HPDE6-E6E7 (cell line): ENCODE results near the gene SKIDA1.

Experiments
- DNase-seq: peaks from one replicate; pipeline ENCODE4 v3.0.0; 2011; ENCODE audit warnings: missing footprints; ENCODE audit errors: extremely low spot score

Gene SKIDA1

DNA sequence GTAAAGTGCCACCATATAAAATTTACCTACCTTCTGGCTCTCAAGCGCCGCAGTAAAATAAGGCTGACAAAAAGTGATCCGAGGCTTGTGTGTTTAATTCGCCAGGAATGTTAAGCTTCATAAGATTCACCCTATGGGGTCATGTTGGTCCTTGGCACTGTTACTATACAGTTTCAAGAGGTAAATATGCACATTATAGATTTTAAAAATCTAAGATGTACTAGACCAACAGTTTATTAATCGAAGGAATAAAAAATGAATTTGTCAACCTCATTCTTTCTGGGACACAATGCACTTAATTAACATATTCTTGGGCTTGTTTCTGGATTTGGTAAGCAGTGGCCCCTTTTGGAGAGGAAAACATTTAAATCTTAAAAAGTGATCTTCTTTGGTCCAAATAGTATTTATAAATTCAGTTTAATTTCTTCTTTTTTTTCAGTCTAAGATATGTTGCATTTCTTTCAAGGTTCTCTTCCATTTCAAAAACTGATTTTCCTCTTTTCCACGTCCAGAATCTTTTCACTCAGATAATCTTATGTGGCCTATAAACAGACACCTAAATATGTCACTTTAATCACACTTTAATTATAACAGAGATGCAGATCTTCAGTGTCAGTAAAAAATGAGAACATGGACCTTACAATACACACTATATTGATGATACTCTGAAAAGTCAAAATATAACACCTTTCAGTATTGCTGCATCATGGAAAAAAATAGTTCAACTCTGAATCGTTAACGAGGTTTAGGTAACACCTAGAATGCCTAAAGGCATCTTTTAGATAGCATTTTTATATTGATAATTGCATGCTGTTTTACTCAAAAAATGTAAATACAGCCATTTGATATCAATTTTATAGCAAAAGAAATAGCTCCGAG is 3.8 kb upstream of the SKIDA1 start:
- no peak for DNase-seq

GRCh38 chr10:21528236-21529031 is 3.0 kb upstream of the SKIDA1 start:
- no peak for DNase-seq

DNA sequence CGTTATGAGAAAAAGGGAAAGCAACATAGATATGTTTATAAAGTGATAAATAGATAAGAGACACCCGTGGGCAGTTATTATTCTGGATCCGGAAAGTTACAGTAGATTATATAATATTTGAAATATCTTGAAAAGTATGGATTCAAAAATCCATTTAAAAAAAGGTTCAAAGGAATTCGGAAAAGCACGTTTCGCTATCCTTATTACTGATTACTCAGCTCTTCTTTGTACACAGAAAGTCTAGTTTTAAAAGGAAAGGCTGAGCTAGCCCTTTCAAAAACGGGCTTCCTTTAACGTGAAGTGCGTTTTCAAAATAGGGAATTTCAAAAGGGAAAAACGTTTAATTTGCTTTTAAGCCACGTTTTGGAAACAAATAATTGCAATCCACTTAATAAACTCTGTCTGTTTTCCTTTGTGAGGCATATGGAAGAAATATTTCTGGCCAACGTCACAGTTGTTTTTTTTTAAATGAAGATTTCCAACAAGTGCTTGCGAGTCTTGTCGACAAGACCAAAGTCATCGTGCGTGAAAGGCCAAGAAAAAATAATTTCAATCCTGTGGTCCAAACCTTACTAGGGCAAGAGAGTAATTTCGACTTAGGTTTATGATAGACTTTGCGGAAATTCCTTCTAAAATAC is 2.2 kb upstream of the SKIDA1 start:
- no peak for DNase-seq

DNA sequence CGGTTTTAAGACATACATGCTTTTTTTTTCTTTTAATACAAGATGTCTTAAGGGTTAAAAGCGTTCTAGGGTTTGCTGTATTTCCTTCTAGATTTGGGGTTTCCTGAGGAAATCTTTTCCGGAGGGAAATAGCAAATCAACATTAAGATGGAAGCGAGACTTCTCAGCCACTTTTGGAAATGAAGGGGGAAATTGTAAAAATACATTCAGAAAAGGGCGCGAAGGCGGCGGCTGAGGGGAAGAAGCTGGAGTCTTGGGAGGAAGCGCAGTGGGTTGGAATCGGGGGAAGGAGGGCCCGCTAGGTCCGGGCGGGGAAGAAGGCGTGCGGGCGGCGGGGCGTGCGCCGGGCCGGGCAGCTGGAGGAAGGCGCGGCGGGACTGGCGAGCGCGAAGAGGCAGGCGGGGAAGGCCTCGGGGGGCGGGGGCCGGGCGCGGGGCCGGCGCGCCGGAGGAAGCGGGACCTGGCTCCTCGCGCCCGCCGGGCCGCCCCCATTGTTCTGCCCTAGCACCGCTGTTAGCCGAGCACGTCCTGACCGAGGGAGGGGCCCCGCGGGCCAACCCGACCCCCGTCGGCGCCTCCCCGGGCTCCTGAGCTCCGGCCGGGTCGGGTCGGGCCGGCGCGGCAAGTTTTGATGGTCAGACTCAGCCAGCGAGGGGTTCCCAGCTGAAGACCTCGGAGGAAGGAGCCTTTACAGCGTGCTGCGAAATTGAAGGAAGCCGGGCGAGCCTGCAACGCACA is 1.5 kb upstream of the SKIDA1 start:
- no peak for DNase-seq

DNA sequence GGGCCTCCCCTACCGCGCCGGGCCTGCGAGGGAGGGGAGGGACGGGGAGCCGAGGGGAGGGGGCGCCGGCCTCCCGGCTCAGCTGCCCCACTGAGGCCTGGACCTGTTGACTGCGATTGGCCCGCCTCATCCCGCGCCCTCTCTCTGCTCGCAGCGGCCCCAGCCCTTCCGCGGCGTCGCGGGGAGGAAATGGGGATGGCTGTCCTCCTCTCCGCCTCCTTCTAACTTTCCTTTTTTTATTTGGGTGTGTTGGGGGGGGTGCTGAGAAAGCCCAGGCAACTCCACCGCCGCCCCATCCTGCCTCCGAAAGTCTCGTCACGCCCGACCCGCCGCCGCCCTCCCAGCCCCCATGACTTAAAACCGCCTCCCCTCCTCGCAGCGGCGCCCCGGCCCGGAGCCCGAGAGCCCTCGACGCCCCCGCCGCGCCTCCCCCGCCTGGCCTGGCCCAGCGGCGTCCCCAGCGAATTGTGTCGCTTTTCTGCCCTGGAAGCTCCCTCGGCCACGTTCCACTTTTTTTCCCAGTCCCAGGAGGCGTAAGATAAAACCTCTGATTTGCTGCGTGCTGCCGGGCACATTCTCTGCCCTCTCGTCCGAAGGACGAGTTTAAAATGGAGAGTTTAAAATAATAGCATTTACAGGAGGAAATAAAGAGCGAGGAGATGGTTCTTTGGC is 842 bp upstream of the SKIDA1 start:
- no peak for DNase-seq

GRCh38 chr10:21524526-21525366 is 736 bp downstream of the SKIDA1 start:
- DNase-seq, result no peak

DNA sequence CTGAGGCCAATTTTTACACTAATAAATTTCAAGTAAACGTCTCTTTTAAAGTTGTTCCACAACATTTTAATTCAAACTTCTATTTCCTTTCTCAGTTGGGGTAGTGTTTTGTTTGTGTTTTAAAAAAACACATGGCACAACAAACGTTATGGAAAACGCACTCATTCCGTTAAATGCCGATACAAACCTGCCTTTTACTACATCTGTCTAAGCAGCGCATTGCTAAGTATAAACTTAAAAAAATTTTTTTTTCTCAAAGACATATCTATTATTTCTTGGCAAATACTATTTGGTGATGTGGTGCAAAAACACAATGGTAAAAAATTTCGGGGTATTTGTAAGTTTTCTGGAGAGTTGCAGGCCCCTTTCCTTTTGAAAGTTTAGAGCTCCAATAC is 1.4 kb downstream of the SKIDA1 start:
- DNase-seq, result no peak

DNA sequence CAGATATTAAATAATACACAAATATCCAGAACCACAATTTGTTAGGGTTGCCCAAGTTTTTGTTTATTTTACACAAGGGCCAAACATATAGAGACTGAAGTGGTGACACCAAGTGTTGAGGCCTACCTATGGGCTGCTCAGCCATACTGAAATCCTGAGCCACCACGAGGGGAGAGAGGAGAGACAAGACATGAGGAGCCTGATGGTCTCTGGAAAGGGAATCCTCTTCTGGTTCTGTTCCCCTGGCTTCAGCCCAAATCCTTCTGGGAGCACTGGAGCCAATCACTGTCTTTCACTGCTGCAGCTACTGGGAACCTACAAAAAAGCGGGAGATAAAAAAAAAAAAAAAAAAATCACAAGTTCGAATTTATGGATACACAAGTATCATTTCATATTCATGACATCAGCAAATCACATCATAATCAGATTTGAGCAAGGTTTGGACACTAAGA is 1.9 kb downstream of the SKIDA1 start:
- no peak for DNase-seq

DNA sequence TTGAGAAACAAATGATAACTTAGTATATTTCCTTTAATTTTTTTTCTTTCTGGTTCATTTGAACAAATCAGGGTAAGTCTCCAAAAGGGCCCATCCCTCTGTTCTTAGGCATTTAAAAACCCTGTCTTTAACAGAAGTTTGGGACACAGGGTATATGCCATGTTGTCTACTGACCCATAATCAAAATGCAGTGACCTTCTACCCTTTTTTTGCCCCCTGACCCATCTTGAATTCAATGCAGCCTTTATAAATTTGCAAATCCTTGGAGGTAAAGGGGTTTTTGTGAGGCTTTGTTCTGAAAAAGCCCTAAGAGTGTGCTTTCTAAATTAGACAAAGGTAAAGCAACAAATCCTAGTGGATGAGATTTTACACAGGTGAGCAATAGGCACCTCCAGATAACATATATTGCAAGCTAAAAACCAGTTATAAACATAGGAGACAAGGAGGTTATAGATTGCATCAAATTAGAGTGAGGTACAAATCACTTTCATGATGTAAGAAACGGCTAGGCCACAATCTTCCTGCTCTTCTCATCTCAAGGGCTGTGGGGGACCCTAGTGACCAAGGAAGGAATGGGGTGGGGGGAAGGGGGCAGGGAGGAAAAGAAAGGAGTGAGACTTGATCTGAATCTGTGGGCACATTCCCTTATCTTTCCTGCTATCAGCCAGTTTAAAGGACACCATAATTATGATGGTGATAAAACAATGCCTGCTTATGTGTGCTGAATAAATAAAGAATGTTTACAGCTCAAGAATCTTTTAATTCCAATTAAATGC is 2.7 kb downstream of the SKIDA1 start:
- no peak for DNase-seq

DNA sequence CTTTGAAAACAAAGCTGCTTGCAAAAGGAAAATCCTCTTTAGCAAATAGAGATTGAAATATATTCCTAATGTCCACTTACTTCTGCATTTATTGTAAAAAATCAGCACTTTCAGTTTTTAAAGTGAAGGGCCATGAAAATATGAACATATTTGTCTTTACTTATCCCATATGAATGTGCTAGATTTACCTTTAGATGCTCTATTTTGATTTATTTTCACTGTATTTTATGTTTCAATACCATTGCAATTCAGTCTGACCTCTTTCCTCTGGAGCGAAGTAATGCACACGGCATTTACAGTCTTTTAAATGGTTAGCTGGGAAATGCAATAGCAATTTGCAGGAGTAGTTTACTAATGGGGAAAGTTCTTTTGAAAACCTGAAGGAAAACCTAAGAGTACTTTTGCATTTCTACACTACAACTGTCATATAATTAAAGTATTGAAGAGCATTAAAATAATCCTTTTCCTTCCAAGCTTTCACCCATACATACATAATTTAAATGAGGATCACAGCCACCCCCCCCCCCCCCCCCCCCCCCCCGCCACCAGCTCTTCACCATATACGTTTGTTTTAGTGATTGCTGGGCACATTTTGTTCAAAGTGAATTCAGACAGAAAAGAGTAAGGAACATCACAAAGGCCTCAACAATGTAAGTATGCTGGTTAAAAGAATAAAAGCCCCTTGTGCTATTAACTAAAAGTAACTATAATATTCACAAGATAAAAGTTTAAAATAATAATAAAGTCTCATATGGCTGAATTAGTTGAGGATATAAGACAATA is 3.5 kb downstream of the SKIDA1 start:
- DNase-seq, result no peak

DNA sequence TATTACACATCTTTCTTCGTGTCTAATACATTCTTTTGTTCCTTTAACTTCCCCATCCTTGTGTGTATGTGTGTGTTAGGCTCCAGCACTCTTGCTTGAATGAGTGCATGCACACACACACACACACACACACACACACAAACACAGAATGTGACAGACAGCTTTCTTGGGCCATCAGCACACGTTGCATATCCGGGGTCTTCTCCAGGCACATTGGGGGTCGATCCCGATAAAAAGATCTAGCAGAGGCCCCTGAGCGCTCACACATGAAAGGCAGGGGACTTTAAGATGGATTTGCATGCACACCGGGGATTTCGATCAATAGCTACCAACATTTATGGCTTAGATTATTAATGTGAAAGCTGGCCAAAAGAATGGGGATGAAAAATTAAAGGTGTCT is 4.5 kb downstream of the SKIDA1 start:
- no peak for DNase-seq

DNA sequence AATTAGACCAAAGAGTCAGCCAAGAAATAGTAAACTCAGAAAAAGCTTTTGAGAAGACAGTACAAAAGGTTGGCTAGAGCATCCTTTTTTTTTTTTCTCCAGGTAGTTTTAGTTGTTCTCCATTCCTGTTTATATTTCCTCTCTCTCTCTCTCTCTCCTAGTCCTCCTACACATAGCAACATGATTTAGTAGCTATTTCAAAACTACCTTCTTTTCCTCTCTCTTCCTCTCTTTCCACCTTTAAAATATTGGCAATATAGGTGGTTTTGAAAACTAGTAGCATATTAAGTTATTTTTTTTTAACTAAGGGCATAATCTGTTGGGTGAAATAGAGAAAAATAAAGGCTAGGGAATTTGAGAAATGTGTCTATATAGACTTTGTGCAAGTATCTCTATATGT is 5.0 kb downstream of the SKIDA1 start:
- DNase-seq, result no peak

DNA sequence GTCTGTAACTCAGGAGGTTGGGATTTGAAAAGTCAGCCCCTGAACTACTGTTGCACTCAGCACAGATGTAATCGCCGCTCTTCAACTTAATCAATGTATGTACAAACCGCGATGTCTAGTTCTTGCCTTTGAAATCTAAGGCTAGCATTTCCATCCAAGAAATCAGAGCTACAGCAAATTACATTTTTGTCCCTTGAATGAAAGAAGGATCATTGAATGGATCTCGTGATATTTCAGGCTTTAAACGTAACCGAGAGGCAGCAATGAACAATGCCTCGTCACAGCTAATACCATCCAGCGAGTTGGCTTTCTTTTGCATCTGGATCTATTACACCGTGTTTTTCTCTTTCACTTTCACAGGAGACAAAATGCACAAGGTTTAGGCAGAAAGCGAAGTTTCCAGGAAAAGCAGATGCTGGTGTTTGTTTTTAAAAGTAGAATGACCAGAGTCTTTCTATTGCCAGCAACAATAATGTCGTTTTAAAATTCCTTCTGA is 5.5 kb downstream of the SKIDA1 start:
- no peak for DNase-seq

- DNase-seq, result no peak
These were observed 6.0 kb downstream of the SKIDA1 start for GRCh38 chr10:21519397-21519933.

DNA sequence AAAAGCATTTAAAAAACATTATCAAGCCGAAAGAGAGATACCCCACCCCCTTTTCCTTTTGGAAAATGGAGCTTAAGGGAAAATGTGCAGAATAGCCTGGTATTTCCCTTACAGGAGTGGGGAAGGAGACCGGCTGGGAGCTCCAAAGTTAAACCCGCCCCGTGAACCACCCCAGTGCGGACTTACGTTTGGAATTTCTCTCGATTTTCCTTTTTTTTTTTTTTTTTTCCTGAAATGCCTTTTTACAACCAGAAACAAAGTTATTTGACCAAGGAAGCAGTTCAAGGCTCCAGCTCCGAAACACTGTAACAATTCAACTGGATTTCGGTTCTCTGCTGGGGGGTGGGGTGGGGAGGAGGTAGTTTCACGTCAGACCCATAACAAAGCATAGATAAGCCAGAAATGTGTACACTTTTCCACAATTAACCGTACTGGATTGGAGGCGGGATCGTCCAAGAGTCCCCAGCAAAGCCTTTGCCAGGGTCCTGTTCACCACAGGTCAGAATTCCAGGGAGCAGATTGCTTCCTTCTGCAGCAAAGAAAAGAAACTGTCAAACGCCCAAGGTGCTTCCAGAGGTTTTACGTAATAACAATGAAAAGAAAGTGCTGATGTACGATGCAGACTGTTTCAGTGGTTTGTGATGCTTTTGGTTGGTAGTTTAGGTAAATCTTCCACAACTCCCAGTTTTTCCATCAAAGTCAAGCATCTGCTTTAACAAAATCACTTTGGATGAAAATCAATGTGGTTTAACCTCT is 6.7 kb downstream of the SKIDA1 start:
- DNase-seq, result no peak

GRCh38 chr10:21518149-21518640 is 7.3 kb downstream of the SKIDA1 start:
- DNase-seq, result no peak
